Activated T-helper 1 cell treated with anti-CD3 and anti-CD28 coated beads, Interleukin-12 subunit alpha, Interleukin-12 subunit beta, Interleukin-2, Interleukin-4 antibody, amounts not matched to agents 30 ng/mL and 10 ng/mL and 1 ng/mL, durations not matched to agents 14 hours and 24 hours and 36 hours (primary cell): ENCODE results near the gene FAM136A. TPM values are rescaled to one million over a fixed set of nuclear protein-coding genes. Genes with fewer than 3 reads are reported as not detected.
"Not testable (repeated sequence)": the region's sequence is repeated elsewhere in the genome, so short reads cannot be mapped to it uniquely, and the experiment has no call there.

ENCODE experiments used
- DNase-seq: peaks from one replicate; pipeline ENCODE4 v3.0.0; 2021; ENCODE audit warnings: low spot score
- H3K27ac Mint-ChIP-seq: one replicate; pipeline ENCODE4 v1.8.0; 2021; ENCODE audit warnings: mild to moderate bottlenecking, mixed read lengths
- H3K27me3 Mint-ChIP-seq: one replicate; pipeline ENCODE4 v1.8.0; 2022; ENCODE audit warnings: mild to moderate bottlenecking, moderate library complexity, mixed read lengths; ENCODE audit not compliant: insufficient read depth
- H3K36me3 Mint-ChIP-seq: one replicate; pipeline ENCODE4 v1.8.0; 2021; ENCODE audit warnings: low read depth, mixed read lengths
- H3K4me1 Mint-ChIP-seq: one replicate; pipeline ENCODE4 v1.8.0; 2021; ENCODE audit warnings: low read depth, mixed read lengths
- H3K4me3 Mint-ChIP-seq: one replicate; pipeline ENCODE4 v1.8.0; 2021; ENCODE audit warnings: mild to moderate bottlenecking, moderate library complexity, mixed read lengths
- H3K9me3 Mint-ChIP-seq: one replicate; pipeline ENCODE4 v1.8.0; 2021; ENCODE audit warnings: mixed read lengths
- intact Hi-C: fragments of 100-400 bp; cut with micrococcal nuclease; formaldehyde crosslinking; loops from one replicate; pipeline ENCODE4 v1.15.1; 2024
- total RNA-seq: library from RNA; stranded (reverse); gene quantifications from 2 replicates; pipeline ENCODE4 v1.2.3, GENCODE V29; 2022

FAM136A gene
- total RNA-seq, 1 donor from 2014 or later = 88.9 TPM

- peaks cover 37% of the 10 kb centered on the region for H3K36me3 Mint-ChIP-seq
- no peaks in the 10 kb centered on the region for H3K9me3 Mint-ChIP-seq
- intact Hi-C loops = no loop called here
- no peak overlapping the region for H3K27ac Mint-ChIP-seq
- H3K27me3 Mint-ChIP-seq = no peaks in the 10 kb centered on the region
- H3K4me1 Mint-ChIP-seq = peaks cover 20% of the 10 kb centered on the region
- no peak overlapping the region for H3K4me3 Mint-ChIP-seq
- no peak for DNase-seq
These were observed 21.5 kb downstream of the FAM136A start for GRCh38 chr2:70280242-70280798.

- intact Hi-C loops = no loop called here
- Mint-ChIP-seq H3K27ac (no peak overlapping the region), H3K27me3 (no peaks in the 10 kb centered on the region), H3K4me1 (peaks cover 9% of the 10 kb centered on the region), H3K36me3 (peaks cover 27% of the 10 kb centered on the region), H3K9me3 (no peaks in the 10 kb centered on the region), H3K4me3 (no peak overlapping the region)
- DNase-seq = no peak
These were observed 31.5 kb downstream of the FAM136A start for GRCh38 chr2:70270323-70270722.

GRCh38 chr2:70269422-70270302 is 32.2 kb downstream of the FAM136A start:
- H3K9me3 Mint-ChIP-seq, H3K27ac Mint-ChIP-seq, intact Hi-C loops: not testable (repeated sequence)

GRCh38 chr2:70266925-70267324 is 34.9 kb downstream of the FAM136A start:
- H3K4me3 Mint-ChIP-seq, H3K27ac Mint-ChIP-seq, intact Hi-C loops, H3K9me3 Mint-ChIP-seq, DNase-seq, H3K27me3 Mint-ChIP-seq: not testable (repeated sequence)
- H3K36me3 Mint-ChIP-seq = peaks cover 20% of the 10 kb centered on the region
- peaks cover 11% of the 10 kb centered on the region for H3K4me1 Mint-ChIP-seq

More at GRCh38 chr2:70269422-70270302, 32.2 kb downstream of the FAM136A start:
- not testable (repeated sequence) for H3K4me3 Mint-ChIP-seq, H3K27me3 Mint-ChIP-seq, DNase-seq
- peaks cover 21% of the 10 kb centered on the region for H3K36me3 Mint-ChIP-seq
- H3K4me1 Mint-ChIP-seq = peaks cover 11% of the 10 kb centered on the region

- intact Hi-C loops = no loop called here
- Mint-ChIP-seq H3K36me3 (peaks cover 19% of the 10 kb centered on the region), H3K4me1 (peaks cover 35% of the 10 kb centered on the region), H3K27ac (no peak overlapping the region), H3K27me3 (no peaks in the 10 kb centered on the region), H3K4me3 (no peak overlapping the region), H3K9me3 (no peaks in the 10 kb centered on the region)
- no peak for DNase-seq
These were observed 40.4 kb downstream of the FAM136A start for GRCh38 chr2:70261501-70261900.

- no peaks in the 10 kb centered on the region for H3K27me3 Mint-ChIP-seq
- intact Hi-C loops = loop anchor here (1.0 kb wide), 2 partner anchors 35 to 67 kb away; partner anchors contain the start of genes C2orf42 and SNRPG
- H3K4me3 Mint-ChIP-seq = peak overlapping the region; percentile 87
- no peaks in the 10 kb centered on the region for H3K9me3 Mint-ChIP-seq
- H3K27ac Mint-ChIP-seq = peak overlapping the region; percentile 23
- peaks cover 30% of the 10 kb centered on the region for H3K4me1 Mint-ChIP-seq
- peaks cover 9% of the 10 kb centered on the region for H3K36me3 Mint-ChIP-seq
- DNase-seq = no peak
These were observed 43.4 kb downstream of the FAM136A start for GRCh38 chr2:70258532-70258875.

- Mint-ChIP-seq H3K4me1 (peaks cover 19% of the 10 kb centered on the region), H3K36me3 (no peaks in the 10 kb centered on the region), H3K9me3 (no peaks in the 10 kb centered on the region), H3K27me3 (no peaks in the 10 kb centered on the region), H3K27ac (no peak overlapping the region), H3K4me3 (peak overlapping the region; percentile 54)
- DNase-seq = no peak
- intact Hi-C loops = no loop called here
These were observed 46.1 kb downstream of the FAM136A start for GRCh38 chr2:70255637-70256314.

GRCh38 chr2:70250434-70250833 is 51.4 kb downstream of the FAM136A start:
- no peak overlapping the region for H3K4me3 Mint-ChIP-seq
- peaks cover 2% of the 10 kb centered on the region for H3K36me3 Mint-ChIP-seq
- no peaks in the 10 kb centered on the region for H3K9me3 Mint-ChIP-seq
- intact Hi-C loops = no loop called here
- H3K4me1 Mint-ChIP-seq = peaks cover 28% of the 10 kb centered on the region
- DNase-seq = no peak
- no peaks in the 10 kb centered on the region for H3K27me3 Mint-ChIP-seq
- H3K27ac Mint-ChIP-seq = no peak overlapping the region

- DNase-seq = peak; percentile 98
- H3K4me3 Mint-ChIP-seq = peak within 1 kb of the TSS; percentile 99
- intact Hi-C loops = loop anchor here (1.0 to 5.0 kb wide), 10 partner anchors 9 to 861 kb away; partner anchors contain the start of genes GFPT1, PCBP1 and SNRPG
- H3K4me1 Mint-ChIP-seq = peaks cover 42% of the 10 kb centered on the region
- peaks cover 6% of the 10 kb centered on the region for H3K36me3 Mint-ChIP-seq
- no peaks in the 10 kb centered on the region for H3K27me3 Mint-ChIP-seq
- no peaks in the 10 kb centered on the region for H3K9me3 Mint-ChIP-seq
- peak within 1 kb of the TSS; percentile 99 for H3K27ac Mint-ChIP-seq
These were observed 53.6 kb downstream of the FAM136A start, which contains the start of gene TIA1 for GRCh38 chr2:70248181-70248847. Gene TIA1, minus strand, starts transcription at chr2:70248628. Its CDS starts 198 bp downstream, at chr2:70248430.

- H3K4me1 Mint-ChIP-seq = peaks cover 47% of the 10 kb centered on the region
- H3K9me3 Mint-ChIP-seq = no peaks in the 10 kb centered on the region
- H3K4me3 Mint-ChIP-seq = peak overlapping the region; percentile 99
- peaks cover 10% of the 10 kb centered on the region for H3K36me3 Mint-ChIP-seq
- intact Hi-C loops = loop anchor here (1.0 to 5.0 kb wide), 10 partner anchors 10 to 860 kb away; partner anchors contain the start of genes GFPT1, PCBP1 and SNRPG
- peak overlapping the region; percentile 99 for H3K27ac Mint-ChIP-seq
- no peaks in the 10 kb centered on the region for H3K27me3 Mint-ChIP-seq
- no peak for DNase-seq
These were observed 54.3 kb downstream of the FAM136A start for GRCh38 chr2:70247364-70248180.
